ENCODE measurements around the gene LSM4.
"Not testable (repeated sequence)": the region's sequence is repeated elsewhere in the genome, so short reads cannot be mapped to it uniquely, and the experiment has no call there.

LSM4 gene

DNA sequence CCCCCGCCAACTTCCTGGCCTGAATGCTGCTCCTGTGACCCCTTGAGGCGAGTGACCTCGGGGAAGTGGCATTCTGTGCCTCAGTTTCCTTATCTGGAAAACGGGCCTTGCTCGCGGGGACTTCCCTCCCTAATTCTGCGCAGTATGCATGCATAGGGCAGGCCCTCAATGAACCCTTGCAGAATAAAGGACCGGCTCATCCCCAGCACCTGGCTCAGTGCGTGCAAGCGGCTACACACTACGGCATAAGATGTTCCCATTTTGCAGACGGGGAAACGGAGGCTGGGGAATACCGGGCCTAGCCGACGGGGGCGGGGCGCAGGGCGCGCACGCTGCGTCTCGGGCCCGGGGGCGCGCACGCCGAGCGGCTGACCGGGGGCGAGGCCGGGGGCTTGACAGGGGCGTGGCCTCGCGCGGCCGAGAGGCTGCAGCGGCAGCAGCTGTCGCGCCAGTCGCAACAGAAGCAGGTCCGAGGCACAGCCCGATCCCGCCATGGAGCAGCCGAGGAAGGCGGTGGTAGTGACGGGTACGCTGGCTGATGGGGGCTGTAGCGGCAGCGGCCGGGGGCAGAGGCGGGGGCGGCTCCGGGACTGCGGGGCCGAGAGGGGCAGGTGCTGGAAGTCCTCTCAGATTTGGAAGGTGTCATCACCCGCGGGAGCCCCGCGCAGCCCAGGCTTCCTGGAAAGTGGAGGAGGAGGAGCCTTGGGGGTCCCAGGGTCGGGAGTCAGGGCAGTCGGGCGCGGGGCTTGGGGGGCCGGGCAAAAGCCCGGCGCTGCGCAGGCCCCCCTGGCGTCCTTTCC, 17.5 kb upstream of the LSM4 start, which contains the start of gene PGPEP1:
PGPEP1 (plus strand) TSS at position 409 of the 800 bp plus-strand sequence; CDS start at position 493, 84 bp downstream.
- DNase-seq = no peak

GRCh38 chr19:18339723-18340122, 16.8 kb upstream of the LSM4 start:
- no peak for DNase-seq

- no peak for DNase-seq
Observed at GRCh38 chr19:18338541-18338940, 15.7 kb upstream of the LSM4 start.

- DNase-seq = no peak
Observed at GRCh38 chr19:18336121-18336520, 13.2 kb upstream of the LSM4 start.

GRCh38 chr19:18333680-18334079, 10.8 kb upstream of the LSM4 start:
- no peak for DNase-seq

GRCh38 chr19:18332917-18333530, 10.1 kb upstream of the LSM4 start:
- no peak for DNase-seq

DNA sequence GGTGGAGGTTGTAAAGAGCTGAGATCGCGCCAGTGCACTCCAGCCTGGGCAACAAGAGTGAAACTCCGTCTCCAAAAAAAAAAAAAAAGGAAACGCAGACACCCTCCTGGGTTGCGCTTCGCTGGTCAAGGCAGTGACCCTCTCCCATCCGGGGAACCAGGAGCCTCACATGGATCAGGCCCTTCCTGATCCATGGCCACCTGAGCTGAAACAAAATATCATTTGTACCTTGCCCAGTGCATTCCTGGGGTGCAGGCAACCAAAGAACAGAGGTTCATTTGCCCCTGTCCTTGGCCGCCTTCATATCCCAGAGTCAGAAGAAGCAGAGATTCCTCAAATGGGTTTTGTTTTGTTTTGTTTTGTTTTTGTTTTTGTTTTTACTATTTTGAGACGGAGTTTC, 8.0 kb upstream of the LSM4 start:
- DNase-seq = no peak

DNA sequence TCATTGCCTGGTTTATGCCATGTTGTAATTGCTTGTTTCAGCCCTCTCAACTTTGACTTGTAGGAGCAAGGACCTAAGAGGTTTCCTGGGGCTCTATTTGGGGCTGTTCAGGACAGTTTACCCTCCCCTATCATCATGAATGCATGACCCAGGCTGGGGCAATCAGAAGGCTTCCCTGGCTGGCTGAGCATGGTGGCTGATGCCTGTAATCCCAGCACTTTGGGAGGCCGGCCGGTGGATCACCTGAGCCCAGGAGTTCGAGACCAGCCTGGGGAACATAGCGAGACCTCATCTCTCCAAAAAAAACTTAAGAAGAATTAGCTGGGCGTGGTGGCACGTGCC, 6.1 kb upstream of the LSM4 start:
- DNase-seq = no peak

- peak; percentile 92 for DNase-seq
Observed at GRCh38 chr19:18328340-18329034, 5.6 kb upstream of the LSM4 start.

DNA sequence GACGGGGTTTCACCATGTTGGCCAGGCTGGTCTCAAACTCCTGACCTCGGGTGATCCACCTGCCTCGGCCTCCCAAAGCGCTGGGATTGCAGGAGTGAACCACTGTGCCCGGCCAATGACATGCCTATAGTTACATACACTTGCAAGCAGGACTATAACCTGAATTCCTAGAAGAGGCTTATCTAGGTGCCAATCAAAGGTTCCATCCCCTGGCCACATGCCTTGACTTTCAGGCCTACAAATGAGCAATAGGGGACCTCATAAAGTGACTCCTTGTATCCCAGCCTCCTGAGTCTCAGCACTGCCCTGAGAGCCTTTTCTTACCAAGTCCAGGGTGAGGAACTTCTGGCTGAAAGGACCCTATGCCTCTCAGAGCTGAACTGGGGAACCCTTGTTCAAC, 3.9 kb upstream of the LSM4 start:
- no peak for DNase-seq

GRCh38 chr19:18324373-18324731, 1.5 kb upstream of the LSM4 start:
- not testable (repeated sequence) for DNase-seq

GRCh38 chr19:18322318-18322758, 538 bp downstream of the LSM4 start:
- no peak for DNase-seq

GRCh38 chr19:18321734-18322102, 1.2 kb downstream of the LSM4 start:
- no peak for DNase-seq

GRCh38 chr19:18320865-18321733, 1.8 kb downstream of the LSM4 start:
- no peak for DNase-seq

DNA sequence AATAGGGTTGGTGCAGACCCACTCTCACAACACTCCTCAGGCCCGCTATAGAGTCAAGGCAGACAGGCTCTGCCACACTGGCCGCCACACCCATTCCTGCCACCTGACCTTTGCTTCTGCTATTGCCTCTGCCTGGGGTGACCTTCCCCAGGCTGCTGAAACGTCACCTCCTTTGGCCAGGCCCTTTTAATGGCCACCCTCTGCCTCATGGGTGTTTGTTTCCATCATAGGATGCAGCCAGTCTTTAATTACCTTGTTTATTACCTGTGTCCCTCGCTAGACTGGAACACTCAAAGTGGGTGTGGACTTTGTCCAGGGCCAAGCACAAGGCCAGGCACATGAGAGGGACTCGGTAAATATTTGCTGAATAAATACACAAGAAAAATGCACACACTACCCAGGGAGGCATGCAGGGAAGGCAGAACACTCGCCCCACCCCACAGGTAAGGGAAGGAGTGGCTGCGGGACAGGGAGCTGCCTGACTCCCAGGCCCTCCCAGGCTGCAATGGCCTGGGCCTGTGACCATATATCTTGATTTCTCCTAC, 3.2 kb downstream of the LSM4 start:
- no peak for DNase-seq

DNA sequence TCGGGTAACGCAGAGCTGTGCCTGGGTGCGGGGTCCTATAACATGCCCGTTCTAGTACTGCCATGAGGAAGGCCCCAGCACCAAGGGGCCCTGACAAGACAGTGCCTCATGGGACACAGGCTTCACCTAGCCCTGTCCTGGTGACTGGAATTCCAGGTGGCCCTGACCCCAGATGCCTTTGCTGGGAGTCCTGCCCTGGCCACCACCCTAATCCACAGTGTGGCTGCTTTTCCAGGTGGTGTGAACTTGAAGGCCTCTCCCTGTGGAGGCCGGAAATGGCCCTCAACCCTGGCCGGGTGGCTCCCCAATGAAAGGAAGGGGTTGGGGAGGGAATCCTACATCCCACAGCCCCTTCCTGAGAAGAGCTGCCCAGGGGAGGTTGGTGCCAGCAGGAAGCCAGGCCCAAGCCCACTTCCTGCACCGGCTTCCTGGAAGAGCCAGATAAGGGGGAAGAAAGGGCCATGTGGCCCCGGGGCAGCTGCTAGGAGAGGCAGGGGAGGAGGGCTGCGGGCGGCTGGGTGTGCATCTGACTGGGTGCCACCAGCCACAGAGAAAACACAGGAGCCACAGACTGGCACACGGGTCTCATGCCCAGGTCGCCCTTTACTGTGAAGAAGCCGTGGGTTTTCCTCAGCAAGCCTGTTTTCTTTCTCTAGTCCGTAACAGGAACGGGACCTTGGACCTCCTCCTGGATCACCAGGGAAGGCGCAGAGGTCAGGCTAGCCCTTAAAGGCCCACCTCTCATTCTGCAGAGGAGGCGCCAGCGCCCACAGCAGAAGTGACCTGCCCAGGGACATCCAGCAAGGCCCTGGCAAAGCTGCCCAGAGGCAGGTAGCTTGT, 4.7 kb downstream of the LSM4 start:
- no peak for DNase-seq

GRCh38 chr19:18313398-18313797, 9.5 kb downstream of the LSM4 start:
- DNase-seq = no peak

DNA sequence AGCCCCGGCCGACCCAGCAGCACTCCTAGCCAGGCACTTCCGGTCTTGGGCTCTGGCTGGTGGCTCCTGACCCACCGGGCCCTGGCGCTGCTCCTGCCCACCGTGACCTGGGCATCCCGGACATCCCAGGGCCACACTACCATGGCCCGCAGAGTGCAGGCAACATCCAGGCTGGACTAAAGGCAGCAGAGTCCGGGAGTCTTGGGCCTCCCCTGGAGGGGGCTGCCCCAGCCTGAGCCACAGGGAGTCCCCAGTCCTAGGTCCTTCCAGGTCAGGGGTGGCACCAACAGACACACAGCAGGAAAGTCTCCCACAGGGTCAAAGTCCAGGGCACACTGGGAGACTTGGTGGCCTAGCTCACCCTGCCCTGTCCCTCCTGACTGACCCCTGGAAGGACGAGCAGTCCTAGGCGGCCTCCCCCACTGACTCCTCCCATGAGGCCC, 10.8 kb downstream of the LSM4 start:
- DNase-seq = no peak

GRCh38 chr19:18311502-18312091, 11.3 kb downstream of the LSM4 start:
- DNase-seq = no peak

DNA sequence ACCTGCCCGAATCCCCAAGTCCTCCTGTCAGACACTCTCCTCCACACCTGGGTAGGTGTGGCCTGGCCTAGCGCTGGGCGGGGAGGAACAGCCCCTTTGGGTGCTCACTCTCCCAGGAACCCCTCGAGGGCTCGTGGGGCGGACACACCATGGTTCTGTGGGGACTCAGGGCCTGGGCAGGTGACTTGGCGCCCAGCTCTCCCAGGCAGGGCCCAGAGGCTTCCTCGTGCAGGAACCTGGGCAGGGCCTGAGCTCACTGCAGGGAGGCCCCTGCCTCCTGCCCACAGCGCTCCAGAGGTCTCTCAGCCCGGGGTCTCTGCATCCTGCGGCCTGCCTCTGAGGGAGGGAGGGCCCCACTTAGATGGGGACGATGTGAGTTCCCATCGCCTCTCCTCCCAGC, 11.9 kb downstream of the LSM4 start:
- DNase-seq = no peak
